Astrocyte of the cerebellum (primary cell): ENCODE data around the gene TIMM17B.

Experiments
- DNase-seq: peaks from one replicate; pipeline ENCODE4 v3.0.0-alpha.2; 2011; ENCODE audit warnings: low read depth
- H3K4me3 ChIP-seq: 2 replicates; pipeline ENCODE4 v1.5.1; 2011; ENCODE audit warnings: mild to moderate bottlenecking, low read depth, low read length, moderate library complexity
- in situ Hi-C: cut with HindIII; loops from 2 replicates; pipeline ENCODE4 v1.10.0; 2017; ENCODE audit warnings: low sequenced_read_pairs
- TF ChIP-seq, protein P1 (sequence below): IDR thresholded peaks from 2 replicates; pipeline ENCODE4 v1.5.1; 2012; ENCODE audit warnings: low read length, low read depth, moderate library complexity, mild to moderate bottlenecking; ENCODE audit errors: missing control alignments

Gene TIMM17B

DNA sequence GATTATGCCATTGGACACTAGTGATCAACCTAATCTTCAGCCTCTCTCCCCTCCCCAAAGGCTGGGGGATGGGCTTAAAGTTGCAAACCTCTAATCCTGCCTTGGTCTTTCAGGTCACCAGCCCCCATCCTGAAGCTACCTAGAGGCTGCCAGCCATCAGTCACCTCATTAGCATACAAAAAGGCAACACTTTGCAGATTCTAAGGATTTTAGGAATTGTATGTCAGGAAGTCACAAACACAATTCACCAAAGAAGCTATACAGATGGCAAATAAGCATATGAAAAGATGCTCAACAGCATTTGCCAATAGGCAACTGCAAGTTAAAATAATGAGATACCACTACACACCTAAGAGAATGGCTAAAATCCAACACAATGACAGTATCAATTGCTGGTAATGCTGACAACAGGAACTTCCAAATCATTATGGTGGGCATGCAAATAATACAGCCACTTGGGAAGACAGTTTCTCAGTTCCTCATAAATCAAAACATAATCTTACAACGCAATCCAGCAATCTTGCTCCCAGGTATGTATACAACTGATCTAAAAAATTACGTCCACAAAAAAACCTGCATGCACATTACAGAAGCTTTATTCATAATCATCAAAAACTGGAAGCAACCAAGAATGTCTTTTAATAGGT, 30.3 kb upstream of the TIMM17B start:
- in situ Hi-C loops = no loop called here
- TF ChIP-seq, protein P1, sequence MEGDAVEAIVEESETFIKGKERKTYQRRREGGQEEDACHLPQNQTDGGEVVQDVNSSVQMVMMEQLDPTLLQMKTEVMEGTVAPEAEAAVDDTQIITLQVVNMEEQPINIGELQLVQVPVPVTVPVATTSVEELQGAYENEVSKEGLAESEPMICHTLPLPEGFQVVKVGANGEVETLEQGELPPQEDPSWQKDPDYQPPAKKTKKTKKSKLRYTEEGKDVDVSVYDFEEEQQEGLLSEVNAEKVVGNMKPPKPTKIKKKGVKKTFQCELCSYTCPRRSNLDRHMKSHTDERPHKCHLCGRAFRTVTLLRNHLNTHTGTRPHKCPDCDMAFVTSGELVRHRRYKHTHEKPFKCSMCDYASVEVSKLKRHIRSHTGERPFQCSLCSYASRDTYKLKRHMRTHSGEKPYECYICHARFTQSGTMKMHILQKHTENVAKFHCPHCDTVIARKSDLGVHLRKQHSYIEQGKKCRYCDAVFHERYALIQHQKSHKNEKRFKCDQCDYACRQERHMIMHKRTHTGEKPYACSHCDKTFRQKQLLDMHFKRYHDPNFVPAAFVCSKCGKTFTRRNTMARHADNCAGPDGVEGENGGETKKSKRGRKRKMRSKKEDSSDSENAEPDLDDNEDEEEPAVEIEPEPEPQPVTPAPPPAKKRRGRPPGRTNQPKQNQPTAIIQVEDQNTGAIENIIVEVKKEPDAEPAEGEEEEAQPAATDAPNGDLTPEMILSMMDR = no peak
- H3K4me3 ChIP-seq = no peak overlapping the region
- DNase-seq = no peak

DNA sequence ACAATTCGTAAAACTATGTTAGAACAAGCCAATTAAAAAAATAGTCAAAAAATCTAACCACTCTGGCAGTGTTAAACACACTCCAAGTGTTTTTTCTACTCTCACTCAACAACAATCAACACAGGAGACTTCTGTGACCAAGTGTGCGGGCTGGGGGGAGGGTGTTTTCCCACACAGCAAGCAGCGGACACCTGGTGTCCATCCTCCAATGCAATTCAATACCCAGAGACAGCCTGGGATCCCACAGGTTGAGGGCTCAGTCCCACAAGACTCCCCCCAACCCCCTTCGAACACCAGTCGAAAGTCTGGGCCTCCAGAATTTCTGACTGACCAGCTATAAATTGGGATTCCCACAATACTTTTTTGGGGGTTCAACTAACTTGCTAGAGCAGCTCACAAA, 29.6 kb upstream of the TIMM17B start:
- H3K4me3 ChIP-seq = no peak overlapping the region
- no peak for DNase-seq
- in situ Hi-C loops = no loop called here
- TF ChIP-seq, protein P1 = no peak

DNA sequence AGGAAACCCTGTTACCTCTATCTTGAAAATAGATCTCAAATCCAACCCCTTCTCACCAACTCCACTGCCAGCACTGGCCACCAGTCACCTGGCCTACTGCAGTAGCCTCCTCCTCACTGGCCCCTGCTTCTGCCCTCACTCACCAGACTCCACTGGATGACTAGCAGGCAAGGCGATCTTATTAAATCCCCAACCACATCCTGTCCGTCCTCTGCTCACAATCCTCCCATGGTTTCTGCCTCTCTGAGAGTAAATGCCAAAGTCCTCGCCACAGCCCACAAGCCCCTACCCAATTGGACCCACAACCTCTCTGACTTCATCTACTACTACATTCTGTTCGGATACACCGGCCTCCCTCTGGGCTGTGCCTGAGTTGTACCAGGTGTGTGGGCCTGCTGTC, 26.7 kb upstream of the TIMM17B start:
- H3K4me3 ChIP-seq = no peak overlapping the region
- in situ Hi-C loops = no loop called here
- no peak for DNase-seq
- TF ChIP-seq, protein P1 = no peak

DNA sequence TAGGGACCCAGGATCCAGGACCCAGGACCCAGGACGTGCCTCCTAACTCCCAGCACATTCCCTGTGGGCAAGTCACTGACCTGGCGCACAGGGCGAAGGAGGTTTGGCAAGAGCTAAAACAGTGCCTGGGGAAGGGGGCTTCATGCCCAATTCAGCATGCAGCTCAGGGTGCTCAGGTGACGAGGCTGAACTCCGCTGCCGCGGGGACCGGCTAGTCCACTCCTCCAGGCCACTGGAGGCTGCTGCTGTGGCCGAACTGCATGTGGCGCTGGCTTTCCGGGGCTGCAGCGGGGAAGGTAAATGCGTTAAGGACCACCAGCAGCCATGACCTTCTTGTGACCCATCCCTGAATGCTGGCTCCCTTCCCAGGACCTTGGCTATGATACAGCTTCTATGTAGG, 26.2 kb upstream of the TIMM17B start:
- in situ Hi-C loops = no loop called here
- no peak for DNase-seq
- TF ChIP-seq, protein P1 = no peak
- H3K4me3 ChIP-seq = no peak overlapping the region

DNA sequence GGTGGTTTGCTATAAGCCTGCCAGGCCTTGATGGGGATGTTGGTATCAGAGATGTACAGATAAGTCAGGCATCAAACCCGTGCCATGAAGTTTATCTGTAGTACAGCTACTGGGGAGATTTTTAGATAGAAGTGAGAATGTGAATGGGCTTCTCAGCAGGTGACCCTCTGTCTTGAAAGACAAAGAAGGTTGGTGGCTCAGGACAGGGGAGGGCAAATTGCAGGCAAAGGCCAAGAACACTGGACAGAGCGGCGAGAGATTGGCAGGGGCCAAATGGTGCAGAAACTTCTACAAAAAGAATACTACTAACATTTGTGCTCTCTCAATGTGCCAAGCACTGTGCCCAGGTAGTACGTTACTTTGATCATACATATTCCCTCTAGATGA, 23.1 kb upstream of the TIMM17B start:
- DNase-seq = no peak
- TF ChIP-seq, protein P1 = no peak
- H3K4me3 ChIP-seq = no peak overlapping the region
- in situ Hi-C loops = no loop called here

DNA sequence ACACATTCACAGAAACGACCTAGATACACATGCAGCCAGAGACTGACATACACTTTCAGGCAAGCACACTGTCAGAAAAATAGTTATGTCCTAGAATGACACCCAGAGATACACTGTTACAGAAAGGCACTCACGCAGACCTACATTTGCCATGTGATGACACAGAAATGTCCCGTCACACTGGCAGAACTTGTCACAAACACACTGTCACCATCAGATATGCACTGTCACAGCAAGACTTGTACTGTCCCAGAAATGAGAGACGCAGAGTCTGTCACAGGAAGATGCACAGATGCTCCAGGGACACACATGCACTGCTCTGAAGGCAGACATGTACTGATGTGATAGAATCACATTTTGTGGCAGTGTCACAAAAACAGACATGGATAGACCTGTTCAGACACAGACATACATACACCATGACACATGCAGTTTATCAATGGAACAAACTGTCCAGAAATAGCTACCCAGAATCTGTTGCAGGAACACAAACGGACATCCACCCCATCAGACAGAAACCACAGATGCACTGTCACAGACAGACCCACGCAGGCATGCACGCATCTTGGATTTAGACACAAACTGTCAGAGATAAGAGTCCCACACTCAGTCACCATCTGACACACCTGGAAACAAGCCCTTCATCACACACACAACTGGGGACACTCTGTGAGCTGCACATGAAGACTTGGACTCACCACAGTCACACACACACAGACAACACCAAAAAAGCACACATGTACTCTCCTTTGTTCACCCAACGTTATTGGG, 22.6 kb upstream of the TIMM17B start:
- H3K4me3 ChIP-seq = no peak overlapping the region
- no peak for DNase-seq
- TF ChIP-seq, protein P1 = no peak
- in situ Hi-C loops = no loop called here
